A549 (cell line): ENCODE measurements around the gene PAK4. TPM values are rescaled to one million over a fixed set of nuclear protein-coding genes. Genes with fewer than 3 reads are reported as not detected.
A peak's percentile ranks its signal among the peaks of the same experiment; 100 is the strongest.
"Not testable (repeated sequence)": the region's sequence is repeated elsewhere in the genome, so short reads cannot be mapped to it uniquely, and the experiment has no call there.

ENCODE experiments used
- ATAC-seq, 2 experiments: fragments of 200-7000 bp in 1 of 2; fragments of >200 bp in 1 of 2; cut with Nextera tagmentation in 1 of 2; cut with Tn5 transposase in 1 of 2; 3 replicates each; pipeline versions ENCODE4 v1.8.0 to v1.9.1; 2018 to 2020; ENCODE audit warnings: mild to moderate bottlenecking in 1 of 2, moderate library complexity in 1 of 2
- CTCF ChIA-PET: fragments of 300-600 bp; sonication (Branson Sonifier 250); formaldehyde crosslinking; extraction: SDS; loops from one replicate; lab custom pipeline; 2021; ENCODE audit warnings: antibody characterized with exemption, inconsistent platforms; lab: Yijun Ruan, JAX
- POLR2A ChIA-PET: fragments of 350-600 bp; formaldehyde crosslinking; extraction: SDS; loops from one replicate; lab custom pipeline; 2021; ENCODE audit warnings: antibody characterized with exemption, inconsistent platforms; lab: Yijun Ruan, JAX
- DNase-seq, 2 experiments: peaks; one replicate each; pipeline versions ENCODE4 v3.0.0 to v3.0.0-alpha.2; 2011 to 2016; ENCODE audit warnings: low read depth in 1 of 2, low spot score in 1 of 2
- FAIRE-seq: peaks from 2 replicates; lab custom pipeline; 2011; peaks lifted over from hg19 to GRCh38; lab: Jason Lieb, UNC
- H3K27ac ChIP-seq, 2 experiments: fragments of >200 bp; sonication (Bioruptor Twin); formaldehyde crosslinking; 3 replicates each; pipeline ENCODE4 v1.5.1; 2016 to 2017
- H3K4me1 ChIP-seq: fragments of >200 bp; sonication (Bioruptor Twin); formaldehyde crosslinking; 3 replicates; pipeline ENCODE4 v1.6.1; 2016
- H3K4me2 ChIP-seq: fragments of >200 bp; sonication (Bioruptor Twin); formaldehyde crosslinking; 3 replicates; pipeline ENCODE4 v1.6.1; 2016
- H3K4me3 ChIP-seq: fragments of >200 bp; sonication (Bioruptor Twin); formaldehyde crosslinking; 3 replicates; pipeline ENCODE4 v1.5.1; 2016
- H3K9me3 ChIP-seq: fragments of >200 bp; sonication (Bioruptor Twin); formaldehyde crosslinking; 3 replicates; pipeline ENCODE4 v1.6.1; 2016
- BCL3 ChIP-seq: fragments of >200 bp; sonication (Bioruptor Twin); formaldehyde crosslinking; IDR thresholded peaks from 3 replicates; pipeline ENCODE4 v1.6.1; 2016
- BHLHE40 ChIP-seq: IDR thresholded peaks from 2 replicates; pipeline ENCODE4 v1.6.1; 2012; ENCODE audit warnings: low read depth, low read length, inconsistent platforms
- CHD2 ChIP-seq: fragments of 150-350 bp; IDR thresholded peaks from 2 replicates; pipeline ENCODE4 v1.6.1; 2014; ENCODE audit warnings: low read length; ENCODE audit not compliant: partially characterized antibody
- EHF ChIP-seq: fragments of 250-450 bp; sonication (Bioruptor Pico); IDR thresholded peaks from 2 replicates; pipeline ENCODE4 v1.5.0; 2020; ENCODE audit warnings: mild to moderate bottlenecking
- EP300 ChIP-seq, 2 experiments: fragments of >200 bp; sonication (Bioruptor Twin); formaldehyde crosslinking; IDR thresholded peaks; 2 replicates in 1 of 2; 3 replicates in 1 of 2; pipeline ENCODE4 v1.6.1; 2016 to 2017
- HES2 ChIP-seq: fragments of >200 bp; sonication (Bioruptor Twin); formaldehyde crosslinking; IDR thresholded peaks from 2 replicates; pipeline ENCODE4 v1.6.1; 2016
- JUN ChIP-seq, 2 experiments: fragments of >200 bp; sonication (Bioruptor Twin); formaldehyde crosslinking; IDR thresholded peaks; 2 replicates in 1 of 2; 3 replicates in 1 of 2; pipeline ENCODE4 v1.6.1; 2016 to 2017
- KDM1A ChIP-seq: fragments of 200-600 bp; sonication (generic); IDR thresholded peaks from 2 replicates; pipeline ENCODE4 v1.6.1; 2016; ENCODE audit warnings: low read depth, mild to moderate bottlenecking
- MAZ ChIP-seq: fragments of 150-350 bp; IDR thresholded peaks from 2 replicates; pipeline ENCODE4 v1.6.1; 2014; ENCODE audit warnings: antibody characterized with exemption, low read depth, low read length, borderline replicate concordance
- NFE2L2 ChIP-seq: fragments of 150-350 bp; conservative IDR thresholded peaks from 2 replicates; pipeline ENCODE4 v1.6.1; 2014; ENCODE audit warnings: low read length
- NPAS2 ChIP-seq: fragments of 250-450 bp; sonication (Bioruptor Pico); IDR thresholded peaks from 2 replicates; pipeline ENCODE4 v1.8.0; 2022; ENCODE audit warnings: mild to moderate bottlenecking, moderate library complexity, borderline replicate concordance
- PBX3 ChIP-seq: IDR thresholded peaks from 2 replicates; pipeline ENCODE4 v1.6.1; 2012
- PHF8 ChIP-seq: fragments of 200-600 bp; sonication (generic); IDR thresholded peaks from 2 replicates; pipeline ENCODE4 v1.6.1; 2016; ENCODE audit warnings: low read depth, mild to moderate bottlenecking, antibody characterized with exemption, moderate library complexity, borderline replicate concordance
- POLR2A ChIP-seq: IDR thresholded peaks from 2 replicates; pipeline ENCODE4 v1.6.1; 2012; ENCODE audit warnings: mild to moderate bottlenecking, low read length
- RAD21 ChIP-seq, 2 experiments: fragments of >200 bp in 1 of 2; sonication (Bioruptor Twin) in 1 of 2; formaldehyde crosslinking in 1 of 2; IDR thresholded peaks in 1 of 2; conservative IDR thresholded peaks in 1 of 2; 2 replicates in 1 of 2; 3 replicates in 1 of 2; pipeline ENCODE4 v1.6.1; 2012 to 2018; ENCODE audit warnings: inconsistent platforms in 1 of 2
- RARB ChIP-seq: fragments of 250-450 bp; sonication (Bioruptor Pico); IDR thresholded peaks from 2 replicates; pipeline ENCODE4 v1.8.0; 2021; ENCODE audit warnings: mild to moderate bottlenecking, moderate library complexity
- RCOR1 ChIP-seq: fragments of 150-350 bp; IDR thresholded peaks from 2 replicates; pipeline ENCODE4 v1.6.1; 2014; ENCODE audit warnings: antibody characterized with exemption, low read length, low read depth
- RFX5 ChIP-seq: fragments of 450-650 bp; IDR thresholded peaks from 2 replicates; pipeline ENCODE4 v1.7.1; 2014; ENCODE audit warnings: antibody characterized with exemption, mild to moderate bottlenecking, moderate library complexity
- SMC3 ChIP-seq: fragments of >200 bp; sonication (Bioruptor Twin); formaldehyde crosslinking; IDR thresholded peaks from 3 replicates; pipeline ENCODE4 v1.6.1; 2018; ENCODE audit warnings: inconsistent platforms
- SREBF2 ChIP-seq: fragments of 450-650 bp; IDR thresholded peaks from 2 replicates; pipeline ENCODE4 v1.6.1; 2014; ENCODE audit warnings: mild to moderate bottlenecking, moderate library complexity
- TP53 ChIP-seq: fragments of 250-450 bp; sonication (Bioruptor Pico); IDR thresholded peaks from 2 replicates; pipeline ENCODE4 v1.5.0; 2021; ENCODE audit warnings: mild to moderate bottlenecking, moderate library complexity
- ZNF302 ChIP-seq: fragments of 250-450 bp; sonication (Bioruptor Pico); IDR thresholded peaks from 2 replicates; pipeline ENCODE4 v1.9.0; 2021; ENCODE audit warnings: inconsistent platforms, mild to moderate bottlenecking, moderate library complexity
- ZSCAN20 ChIP-seq: fragments of 250-450 bp; sonication (Bioruptor Pico); IDR thresholded peaks from 2 replicates; pipeline ENCODE4 v1.8.0; 2022; ENCODE audit warnings: mild to moderate bottlenecking, moderate library complexity
- WGBS: methylation state at CpG from one replicate; pipeline ENCODE4 v1.1.6; 2017; ENCODE audit errors: missing lambda C conversion rate; 5-methylcytosine and 5-hydroxymethylcytosine counted together
- polyA plus RNA-seq, 4 experiments: library from polyadenylated mRNA; depleted of rRNA in 3 of 4; stranded (reverse); fragments of >200 nt; fragmentation: RNase III in 1 of 4; extraction: RNeasy Plus Mini Kit Qiagen cat#74134 plus additional on column Dnase treatment in 1 of 4; gene quantifications; 2 replicates in 3 of 4; 3 replicates in 1 of 4; pipeline ENCODE4 v1.2.3, GENCODE V29; 2011 to 2017
- TF ChIP-seq, protein P1 (sequence below): fragments of 250-450 bp; sonication (Bioruptor Pico); IDR thresholded peaks from 2 replicates; pipeline ENCODE4 v1.5.0; 2020; ENCODE audit warnings: low read depth, mild to moderate bottlenecking, moderate library complexity

PAK4 gene
- polyA plus RNA-seq, 2 of the 4 experiments (the other 2 are of a cell fraction), result 42.9 to 84.2 TPM

- POLR2A ChIA-PET, result interaction anchor here (0.8 to 1.2 kb wide), 2 partner anchors 11 to 321 kb away, joined by 4 to 5 read pairs; partner anchors contain the start of genes PAK4 and RPS16
- ATAC-seq (no peak), DNase-seq (no peak), FAIRE-seq (peak; percentile 65)
- no peak overlapping the region for H3K4me2 ChIP-seq
- TF ChIP-seq BHLHE40, result no peak
- TF ChIP-seq HES2, result no peak
- no peak for TF ChIP-seq EP300 (IDR thresholded peaks at IDR 0.05)
- TF ChIP-seq PHF8, result no peak
- TF ChIP-seq RCOR1, result no peak
- TF ChIP-seq PBX3, result no peak
- TF ChIP-seq NPAS2, result no peak
- TF ChIP-seq ZNF302, result no peak
- no peak for TF ChIP-seq SREBF2
- TF ChIP-seq SMC3, result no peak
- H3K9me3 ChIP-seq, result no peaks in the 10 kb centered on the region
- H3K27ac ChIP-seq, result peak overlapping the region in 1 of 2 experiments; percentile 89; a peak in 3 of 6 replicates
- no peak overlapping the region for H3K4me3 ChIP-seq
- H3K4me1 ChIP-seq, result peaks cover 33% of the 10 kb centered on the region
- CTCF ChIA-PET, result interaction anchor here (0.6 to 14.9 kb wide), 18 partner anchors 8 to 712 kb away, joined by 3 to 429 read pairs (median 4); partner anchors contain the start of genes ACP7, FAM98C, PAK4 and SAMD4B
- WGBS, result 87% methylated on average over 11 of the region's 11 CpGs
Observed at GRCh38 chr19:39115105-39115847, 10.3 kb upstream of the PAK4 start.

GRCh38 chr19:39117023-39117422 is 8.6 kb upstream of the PAK4 start:
- Histone ChIP-seq H3K4me1 (peaks cover 17% of the 10 kb centered on the region), H3K27ac (peak overlapping the region in 1 of 2 experiments; percentile 53; a peak in 2 of 6 replicates)
- ATAC-seq, H3K9me3 ChIP-seq, DNase-seq, H3K4me3 ChIP-seq, H3K4me2 ChIP-seq, FAIRE-seq, POLR2A ChIA-PET: not testable (repeated sequence)
- CTCF ChIA-PET, result interaction anchor here (0.6 to 14.9 kb wide), 7 partner anchors 6 to 487 kb away, joined by 3 to 429 read pairs (median 116); partner anchors contain the start of gene ACP7
- WGBS, result 85% methylated on average over 8 of the region's 8 CpGs

GRCh38 chr19:39119830-39120229 is 5.8 kb upstream of the PAK4 start:
- WGBS, result 77% methylated on average over 1 of the region's 1 CpG

GRCh38 chr19:39122934-39123731 is 2.5 kb upstream of the PAK4 start:
- no peak for FAIRE-seq
- TF ChIP-seq NPAS2 (no peak), RCOR1 (no peak), BCL3 (no peak), BHLHE40 (no peak), RFX5 (no peak), RAD21 (conservative IDR thresholded peaks at IDR 0.05 in 1 of 2, IDR thresholded peaks at IDR 0.05 in 1 of 2) (no peak), TP53 (CRISPR knock-in tag) (no peak), POLR2A (no peak), KDM1A (no peak), CHD2 (no peak), MAZ (no peak), EHF (CRISPR knock-in tag) (no peak), RARB (CRISPR knock-in tag) (no peak), NFE2L2 (no peak), ZSCAN20 (CRISPR knock-in tag) (no peak)
- TF ChIP-seq, protein P1, sequence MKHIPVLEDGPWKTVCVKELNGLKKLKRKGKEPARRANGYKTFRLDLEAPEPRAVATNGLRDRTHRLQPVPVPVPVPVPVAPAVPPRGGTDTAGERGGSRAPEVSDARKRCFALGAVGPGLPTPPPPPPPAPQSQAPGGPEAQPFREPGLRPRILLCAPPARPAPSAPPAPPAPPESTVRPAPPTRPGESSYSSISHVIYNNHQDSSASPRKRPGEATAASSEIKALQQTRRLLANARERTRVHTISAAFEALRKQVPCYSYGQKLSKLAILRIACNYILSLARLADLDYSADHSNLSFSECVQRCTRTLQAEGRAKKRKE (CRISPR knock-in tag), result no peak
- WGBS, result 68% methylated on average over 18 of the region's 18 CpGs
- Histone ChIP-seq H3K4me3 (no peak overlapping the region), H3K9me3 (no peaks in the 10 kb centered on the region), H3K4me1 (peaks cover 37% of the 10 kb centered on the region), H3K27ac (peak overlapping the region in 1 of 2 experiments; percentile 72; a peak in 4 of 6 replicates), H3K4me2 (peak overlapping the region; percentile 25; the same call in 1 of the 3 replicates)
- no peak for DNase-seq
- ChIA-PET CTCF (interaction anchor here (0.7 to 13.1 kb wide), 42 partner anchors 10 to 289 kb away, joined by 3 to 224 read pairs (median 7); partner anchors contain the start of genes ACP7, FBXO17, GMFG and NCCRP1), POLR2A (interaction anchor here (1.1 kb wide), 1 partner anchor 29 kb away, joined by 3 read pairs; no protein-coding TSS in a partner anchor)
- ATAC-seq, result no peak

More at GRCh38 chr19:39119830-39120229, 5.8 kb upstream of the PAK4 start:
- H3K9me3 ChIP-seq, result no peaks in the 10 kb centered on the region
- no peak for FAIRE-seq
- no peak overlapping the region for H3K4me3 ChIP-seq
- H3K4me2 ChIP-seq, result no peak overlapping the region
- ATAC-seq, result no peak
- peak overlapping the region in 1 of 2 experiments; percentile 53; a peak in 4 of 6 replicates for H3K27ac ChIP-seq
- DNase-seq, result no peak
- H3K4me1 ChIP-seq, result peaks cover 21% of the 10 kb centered on the region
- POLR2A ChIA-PET, result interaction anchor here (0.7 kb wide), 1 partner anchor 13 kb away, joined by 11 read pairs; no protein-coding TSS in a partner anchor
- TF ChIP-seq JUN (IDR thresholded peaks at IDR 0.05), result no peak
- TF ChIP-seq, all 56 proteins: peak for 0
- CTCF ChIA-PET, result interaction anchor here (0.6 to 14.9 kb wide), 17 partner anchors 8 to 336 kb away, joined by 3 to 224 read pairs (median 5); partner anchors contain the start of genes FBXO17, GMFG, NCCRP1 and PLEKHG2
